ENCODE results near the gene PPP1R3G.
A peak's percentile ranks its signal among the peaks of the same experiment; 100 is the strongest.

The PPP1R3G gene

DNA sequence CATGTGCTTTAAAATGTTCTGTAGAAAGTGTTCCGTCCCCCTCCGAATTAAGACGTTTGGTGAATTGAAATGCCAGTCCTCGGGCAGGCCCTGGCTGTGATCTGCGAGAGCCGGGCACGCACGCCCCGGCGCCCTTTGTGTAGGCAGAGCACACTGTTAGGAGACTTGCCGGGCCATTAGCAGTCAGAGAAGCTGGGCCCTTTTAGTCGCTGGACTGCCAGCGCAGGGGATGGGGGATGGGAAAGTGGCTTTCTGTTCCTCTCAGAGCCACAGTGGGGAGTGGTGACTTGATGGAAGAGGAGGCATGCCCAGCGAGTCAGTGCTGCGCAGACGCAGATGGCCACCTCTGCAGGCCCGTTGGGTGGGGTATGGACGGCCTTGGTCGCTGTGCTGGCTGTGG lies 2.2 kb downstream of the PPP1R3G start:
- H3K27ac ChIP-seq (replicated peaks) = no peak overlapping the region
- peaks cover 28% of the 10 kb centered on the region for H3K27me3 ChIP-seq (ENCODE audit: insufficient read depth, poor library complexity, severe bottlenecking)
- TF ChIP-seq, protein P1, sequence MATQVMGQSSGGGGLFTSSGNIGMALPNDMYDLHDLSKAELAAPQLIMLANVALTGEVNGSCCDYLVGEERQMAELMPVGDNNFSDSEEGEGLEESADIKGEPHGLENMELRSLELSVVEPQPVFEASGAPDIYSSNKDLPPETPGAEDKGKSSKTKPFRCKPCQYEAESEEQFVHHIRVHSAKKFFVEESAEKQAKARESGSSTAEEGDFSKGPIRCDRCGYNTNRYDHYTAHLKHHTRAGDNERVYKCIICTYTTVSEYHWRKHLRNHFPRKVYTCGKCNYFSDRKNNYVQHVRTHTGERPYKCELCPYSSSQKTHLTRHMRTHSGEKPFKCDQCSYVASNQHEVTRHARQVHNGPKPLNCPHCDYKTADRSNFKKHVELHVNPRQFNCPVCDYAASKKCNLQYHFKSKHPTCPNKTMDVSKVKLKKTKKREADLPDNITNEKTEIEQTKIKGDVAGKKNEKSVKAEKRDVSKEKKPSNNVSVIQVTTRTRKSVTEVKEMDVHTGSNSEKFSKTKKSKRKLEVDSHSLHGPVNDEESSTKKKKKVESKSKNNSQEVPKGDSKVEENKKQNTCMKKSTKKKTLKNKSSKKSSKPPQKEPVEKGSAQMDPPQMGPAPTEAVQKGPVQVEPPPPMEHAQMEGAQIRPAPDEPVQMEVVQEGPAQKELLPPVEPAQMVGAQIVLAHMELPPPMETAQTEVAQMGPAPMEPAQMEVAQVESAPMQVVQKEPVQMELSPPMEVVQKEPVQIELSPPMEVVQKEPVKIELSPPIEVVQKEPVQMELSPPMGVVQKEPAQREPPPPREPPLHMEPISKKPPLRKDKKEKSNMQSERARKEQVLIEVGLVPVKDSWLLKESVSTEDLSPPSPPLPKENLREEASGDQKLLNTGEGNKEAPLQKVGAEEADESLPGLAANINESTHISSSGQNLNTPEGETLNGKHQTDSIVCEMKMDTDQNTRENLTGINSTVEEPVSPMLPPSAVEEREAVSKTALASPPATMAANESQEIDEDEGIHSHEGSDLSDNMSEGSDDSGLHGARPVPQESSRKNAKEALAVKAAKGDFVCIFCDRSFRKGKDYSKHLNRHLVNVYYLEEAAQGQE (IDR thresholded peaks at IDR 0.05; ENCODE audit: insufficient replicate concordance, low read depth) = no peak
- TF ChIP-seq GABPA (IDR thresholded peaks at IDR 0.05; ENCODE audit: low read depth) (no peak), SPI1 (IDR thresholded peaks at IDR 0.05; ENCODE audit: borderline replicate concordance, low read depth) (no peak), POLR2AphosphoS5 (IDR thresholded peaks at IDR 0.05; ENCODE audit: low read depth) (no peak)
- TF ChIP-seq, protein P2, sequence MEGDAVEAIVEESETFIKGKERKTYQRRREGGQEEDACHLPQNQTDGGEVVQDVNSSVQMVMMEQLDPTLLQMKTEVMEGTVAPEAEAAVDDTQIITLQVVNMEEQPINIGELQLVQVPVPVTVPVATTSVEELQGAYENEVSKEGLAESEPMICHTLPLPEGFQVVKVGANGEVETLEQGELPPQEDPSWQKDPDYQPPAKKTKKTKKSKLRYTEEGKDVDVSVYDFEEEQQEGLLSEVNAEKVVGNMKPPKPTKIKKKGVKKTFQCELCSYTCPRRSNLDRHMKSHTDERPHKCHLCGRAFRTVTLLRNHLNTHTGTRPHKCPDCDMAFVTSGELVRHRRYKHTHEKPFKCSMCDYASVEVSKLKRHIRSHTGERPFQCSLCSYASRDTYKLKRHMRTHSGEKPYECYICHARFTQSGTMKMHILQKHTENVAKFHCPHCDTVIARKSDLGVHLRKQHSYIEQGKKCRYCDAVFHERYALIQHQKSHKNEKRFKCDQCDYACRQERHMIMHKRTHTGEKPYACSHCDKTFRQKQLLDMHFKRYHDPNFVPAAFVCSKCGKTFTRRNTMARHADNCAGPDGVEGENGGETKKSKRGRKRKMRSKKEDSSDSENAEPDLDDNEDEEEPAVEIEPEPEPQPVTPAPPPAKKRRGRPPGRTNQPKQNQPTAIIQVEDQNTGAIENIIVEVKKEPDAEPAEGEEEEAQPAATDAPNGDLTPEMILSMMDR (IDR thresholded peaks at IDR 0.05; ENCODE audit: insufficient read depth, low read length) = no peak
- H3K4me3 ChIP-seq (replicated peaks; ENCODE audit: insufficient read depth, low read length) = no peak overlapping the region
- DNase-seq (ENCODE audit: low read depth in 1 of 2, low spot score in 1 of 2) = peak; percentile 37 to 44

DNA sequence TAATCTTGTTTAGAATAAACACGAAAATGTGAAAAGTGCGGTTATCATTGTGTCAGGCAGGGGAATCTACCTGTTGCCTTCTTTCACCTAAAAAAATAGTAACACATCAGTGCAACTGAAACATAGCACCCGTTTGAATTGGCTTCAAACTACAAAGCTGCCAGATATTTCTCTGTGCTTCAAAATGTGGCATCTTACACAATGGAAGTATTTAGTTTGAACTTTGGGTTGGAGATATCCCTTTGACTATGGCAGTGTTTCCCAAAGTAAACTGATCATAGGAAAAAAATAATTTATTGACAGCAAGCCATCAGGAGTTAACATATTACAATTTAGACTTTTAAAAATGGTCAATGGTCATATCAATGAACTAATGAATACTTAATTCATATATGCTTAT lies 3.6 kb downstream of the PPP1R3G start:
- peaks cover 24% of the 10 kb centered on the region for H3K27me3 ChIP-seq (ENCODE audit: insufficient read depth, poor library complexity, severe bottlenecking)
- H3K4me3 ChIP-seq (replicated peaks; ENCODE audit: insufficient read depth, low read length) = no peak overlapping the region
- no peak overlapping the region for H3K27ac ChIP-seq (replicated peaks)
- no peak for DNase-seq (ENCODE audit: low read depth in 1 of 2, low spot score in 1 of 2)
- TF ChIP-seq, protein P2 (IDR thresholded peaks at IDR 0.05; ENCODE audit: insufficient read depth, low read length) = no peak
- TF ChIP-seq, protein P1 (IDR thresholded peaks at IDR 0.05; ENCODE audit: insufficient replicate concordance, low read depth) = no peak
- no peak for TF ChIP-seq SPI1 (IDR thresholded peaks at IDR 0.05; ENCODE audit: borderline replicate concordance, low read depth)
- no peak for TF ChIP-seq POLR2AphosphoS5 (IDR thresholded peaks at IDR 0.05; ENCODE audit: low read depth)
- TF ChIP-seq GABPA (IDR thresholded peaks at IDR 0.05; ENCODE audit: low read depth) = no peak

DNA sequence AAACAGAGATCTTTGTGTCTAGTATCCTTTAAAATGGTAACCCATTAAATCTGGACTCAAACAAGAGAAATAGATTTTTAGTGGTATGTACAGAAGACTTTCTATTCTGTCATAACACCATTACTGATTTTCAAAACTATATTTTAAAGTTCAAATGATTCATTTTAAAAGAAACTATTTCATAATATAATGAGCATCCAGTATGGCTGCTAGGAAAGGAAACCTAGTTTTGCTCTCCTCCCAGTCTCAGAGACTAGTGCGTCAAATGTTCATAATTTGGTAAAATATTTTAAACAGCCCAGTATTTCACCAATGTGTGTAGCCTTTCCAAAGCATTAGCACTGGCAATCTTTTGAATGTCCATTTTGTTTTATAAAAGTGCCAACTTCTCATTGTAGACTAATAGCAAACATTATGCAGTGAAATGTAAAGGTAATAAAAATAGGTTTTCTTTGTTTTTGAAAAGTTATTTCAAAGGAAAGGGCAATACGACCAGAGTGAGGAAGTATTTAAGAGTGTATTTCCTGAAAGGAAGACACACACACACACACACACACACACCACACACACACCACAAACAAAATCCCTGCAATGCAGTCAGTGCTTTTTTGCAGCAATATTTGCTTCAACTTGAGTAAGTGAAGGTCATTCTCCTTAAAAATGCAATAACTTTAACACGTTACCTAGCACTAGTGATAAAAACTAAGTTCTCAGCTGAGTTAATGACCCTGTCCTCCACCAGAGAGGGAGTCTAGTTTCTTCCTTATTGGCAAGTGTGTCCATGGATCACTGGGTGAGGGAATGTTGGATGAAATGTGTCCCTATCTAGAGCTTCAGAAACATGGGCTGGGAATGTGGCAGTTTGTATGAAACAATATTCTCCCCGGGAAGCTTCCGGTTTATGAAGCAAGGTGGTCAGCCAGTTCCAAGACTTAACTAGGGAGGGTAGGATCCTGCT lies 4.6 kb downstream of the PPP1R3G start:
- Histone ChIP-seq H3K27me3 (ENCODE audit: insufficient read depth, poor library complexity, severe bottlenecking) (peaks cover 19% of the 10 kb centered on the region), H3K4me3 (replicated peaks; ENCODE audit: insufficient read depth, low read length) (no peak overlapping the region), H3K27ac (replicated peaks) (no peak overlapping the region)
- TF ChIP-seq POLR2AphosphoS5 (IDR thresholded peaks at IDR 0.05; ENCODE audit: low read depth) (no peak), GABPA (IDR thresholded peaks at IDR 0.05; ENCODE audit: low read depth) (no peak), SPI1 (IDR thresholded peaks at IDR 0.05; ENCODE audit: borderline replicate concordance, low read depth) (no peak)
- TF ChIP-seq, protein P2 (IDR thresholded peaks at IDR 0.05; ENCODE audit: insufficient read depth, low read length) = no peak
- DNase-seq (ENCODE audit: low read depth in 1 of 2, low spot score in 1 of 2) = no peak

Data from HL-60 (cell line).